GM12878 (cell line): ENCODE measurements around the gene NKX1-1. TPM values are rescaled to one million over a fixed set of nuclear protein-coding genes. Genes with fewer than 3 reads are reported as not detected.

ENCODE experiments used
- ATAC-seq: fragments of 200-7000 bp; cut with Tn5 transposase; 3 replicates; pipeline ENCODE4 v1.9.1; 2020; ENCODE audit warnings: mild to moderate bottlenecking, moderate library complexity
- BruUV-seq: library from RNA; stranded (reverse); fragments of 400-500 nt; replicated peaks from 2 replicates; lab custom pipeline; 2021; lab: Mats Ljungman, UMichigan
- CTCF ChIA-PET: fragments of 300-600 bp; sonication (Branson Sonifier 250); formaldehyde crosslinking; extraction: SDS; loops from one replicate; lab custom pipeline; 2021; ENCODE audit warnings: inconsistent platforms; lab: Yijun Ruan, JAX
- POLR2A ChIA-PET: fragments of 350-600 bp; formaldehyde crosslinking; extraction: SDS; loops from one replicate; lab custom pipeline; 2021; ENCODE audit warnings: inconsistent platforms; lab: Charles Lee
- RAD21 ChIA-PET: fragments of 300-600 bp; sonication (Branson Sonifier 250); formaldehyde crosslinking; loops from one replicate; lab custom pipeline; 2023; ENCODE audit warnings: antibody characterized with exemption; ENCODE audit not compliant: unreplicated experiment; lab: Charles Lee
- SMC1A ChIA-PET: fragments of 300-600 bp; sonication (Branson Sonifier 250); formaldehyde crosslinking; loops from one replicate; lab custom pipeline; 2023; ENCODE audit not compliant: unreplicated experiment, uncharacterized antibody; lab: Charles Lee
- DNase-seq: peaks from one replicate; pipeline ENCODE4 v3.0.0-alpha.2; 2011; ENCODE audit warnings: low read depth, low spot score
- FAIRE-seq: peaks from 3 replicates; lab custom pipeline; 2011; peaks lifted over from hg19 to GRCh38; lab: Jason Lieb, UNC
- H2AFZ ChIP-seq: 2 replicates; pipeline ENCODE4 v1.6.0; 2011; ENCODE audit warnings: low read depth, low read length, control low read depth; ENCODE audit not compliant: control insufficient read depth
- H3K27ac ChIP-seq: 2 replicates; pipeline ENCODE4 v1.5.1; 2011; ENCODE audit warnings: control low read depth; ENCODE audit not compliant: control insufficient read depth, insufficient read depth
- H3K27me3 ChIP-seq, 2 experiments: replicated peaks in 1 of 2; 2 replicates each; pipeline versions ENCODE4 v1.6.0 to v1.6.1; 2011; ENCODE audit warnings: low read length in 1 of 2; ENCODE audit not compliant: control insufficient read depth in 2 of 2, insufficient read depth in 2 of 2
- H3K36me3 ChIP-seq, 2 experiments: 2 replicates each; pipeline ENCODE4 v1.5.1; 2011; ENCODE audit warnings: low read length in 1 of 2; ENCODE audit not compliant: control insufficient read depth in 2 of 2, insufficient read depth in 2 of 2
- H3K4me1 ChIP-seq: 2 replicates; pipeline ENCODE4 v1.6.1; 2011; ENCODE audit warnings: mild to moderate bottlenecking, low read length, moderate library complexity, mixed read lengths; ENCODE audit not compliant: control insufficient read depth, insufficient read depth
- H3K4me2 ChIP-seq: 2 replicates; pipeline ENCODE4 v1.6.0; 2011; ENCODE audit warnings: control low read depth; ENCODE audit not compliant: control insufficient read depth, insufficient read depth
- H3K4me3 ChIP-seq: fragments of 200-600 bp; sonication (generic); 2 replicates; pipeline ENCODE4 v1.5.1; 2016
- H3K79me2 ChIP-seq: 2 replicates; pipeline ENCODE4 v1.6.0; 2011; ENCODE audit warnings: low read length; ENCODE audit not compliant: control insufficient read depth, insufficient read depth
- H3K9ac ChIP-seq: 2 replicates; pipeline ENCODE4 v1.8.0; 2011; ENCODE audit warnings: low read length, control low read depth, mixed read lengths; ENCODE audit not compliant: control insufficient read depth, insufficient read depth
- H3K9me3 ChIP-seq: replicated peaks from 3 replicates; pipeline ENCODE4 v1.5.1; 2011; ENCODE audit warnings: mild to moderate bottlenecking, low read length; ENCODE audit not compliant: control insufficient read depth, insufficient read depth
- H4K20me1 ChIP-seq: 2 replicates; pipeline ENCODE4 v1.6.0; 2011; ENCODE audit not compliant: control insufficient read depth, insufficient read depth
- CREB1 ChIP-seq: IDR thresholded peaks from 2 replicates; pipeline ENCODE4 v1.6.1; 2012; ENCODE audit warnings: low read depth, mild to moderate bottlenecking, inconsistent platforms
- E2F8 ChIP-seq: fragments of 450-650 bp; IDR thresholded peaks from 2 replicates; pipeline ENCODE4 v1.6.1; 2018; ENCODE audit warnings: mild to moderate bottlenecking, low read depth, moderate library complexity; ENCODE audit not compliant: partially characterized antibody
- HDGF ChIP-seq: fragments of 450-650 bp; IDR thresholded peaks from 2 replicates; pipeline ENCODE4 v1.6.1; 2016; ENCODE audit warnings: antibody characterized with exemption
- JUND ChIP-seq: IDR thresholded peaks from 2 replicates; pipeline ENCODE4 v1.6.1; 2012; ENCODE audit warnings: low read depth, mild to moderate bottlenecking, low read length, improper control_type of control experiment, moderate library complexity
- MYC ChIP-seq: IDR thresholded peaks from 2 replicates; pipeline ENCODE4 v1.6.1; 2011; ENCODE audit warnings: mild to moderate bottlenecking, low read length, moderate library complexity, inconsistent platforms; ENCODE audit not compliant: insufficient read depth, insufficient replicate concordance, insufficient read length, severe bottlenecking
- NR2C1 ChIP-seq: fragments of 450-650 bp; IDR thresholded peaks from 2 replicates; pipeline ENCODE4 v1.6.1; 2017; ENCODE audit warnings: antibody characterized with exemption, mild to moderate bottlenecking, moderate library complexity
- RAD21 ChIP-seq: IDR thresholded peaks from 2 replicates; pipeline ENCODE4 v1.6.1; 2011; ENCODE audit warnings: mild to moderate bottlenecking, low read depth, low read length, moderate library complexity; ENCODE audit not compliant: insufficient read depth
- RELB ChIP-seq: fragments of 450-650 bp; IDR thresholded peaks from 2 replicates; pipeline ENCODE4 v1.6.1; 2017; ENCODE audit warnings: low read depth, mild to moderate bottlenecking, moderate library complexity
- TAF1 ChIP-seq: IDR thresholded peaks from 2 replicates; pipeline ENCODE4 v1.6.1; 2011; ENCODE audit warnings: mild to moderate bottlenecking, low read depth, low read length, borderline replicate concordance
- TARDBP ChIP-seq: IDR thresholded peaks from 2 replicates; pipeline ENCODE4 v1.6.1; 2016; ENCODE audit warnings: borderline replicate concordance
- USF2 ChIP-seq: IDR thresholded peaks from 2 replicates; pipeline ENCODE4 v1.6.1; 2011; ENCODE audit warnings: low read depth, low read length, improper control_type of control experiment, borderline replicate concordance
- WGBS: methylation state at CpG from one replicate; pipeline ENCODE4 v1.1.6; 2016; ENCODE audit warnings: low lambda C conversion rate; ENCODE audit not compliant: insufficient replicate concordance, insufficient coverage; ENCODE audit errors: missing lambda C conversion rate; 5-methylcytosine and 5-hydroxymethylcytosine counted together
- in situ Hi-C: fragments of 300-500 bp; cut with MboI; formaldehyde crosslinking; loops from 9 replicates; pipeline ENCODE4 v1.14.3; 2018; ENCODE audit warnings: mixed read lengths
- intact Hi-C: fragments of 100-400 bp; cut with micrococcal nuclease; formaldehyde crosslinking; loops from one replicate; pipeline ENCODE4 v1.14.2; 2022; ENCODE audit not compliant: unreplicated experiment
- polyA plus RNA-seq, 11 experiments: library from polyadenylated mRNA; depleted of rRNA in 4 of 11; unstranded in 6 of 11; stranded (reverse) in 5 of 11; fragments of >200 nt; fragmentation: Nextera tagmentation in 4 of 11; fragmentation: Illumina TruSeq in 1 of 11; extraction: Ambion mirVana in 4 of 11; extraction: Trizol in 1 of 11; gene quantifications; 1 replicate in 1 of 11; 2 replicates in 10 of 11; pipeline versions ENCODE4 v1.2.1 to v1.2.3, GENCODE V29; 2011 to 2016; ENCODE audit warnings: inconsistent platforms in 2 of 11, missing spikeins in 2 of 11, low read depth in 1 of 11
- total RNA-seq, 4 experiments: library from RNA; depleted of rRNA in 3 of 4; stranded (reverse); fragments of >200 nt in 3 of 4; fragmentation: Illumina TruSeq in 1 of 4; extraction: Trizol in 1 of 4; gene quantifications; 2 replicates each; pipeline versions ENCODE4 v1.2.1 to v1.2.3, GENCODE V29; 2013 to 2021

The NKX1-1 gene
- total and polyA plus RNA-seq, 10 of the 15 experiments (the other 5 are each of a cell fraction or from before 2014, with no cell fraction given) = not detected

GRCh38 chr4:1447676-1448588 lies 41.7 kb upstream of the NKX1-1 start (continued):
- TF ChIP-seq TAF1 (no peak), CREB1 (no peak), TARDBP (no peak), RAD21 (no peak), NR2C1 (no peak)

- ATAC-seq = no peak
- H3K9me3 ChIP-seq = no peaks in the 10 kb centered on the region; the same call in 2 of the 3 replicates
- H3K4me2 ChIP-seq = no peak overlapping the region
- ChIA-PET SMC1A (no interaction called here), CTCF (no interaction called here), POLR2A (no interaction called here), RAD21 (no interaction called here)
- no peak for DNase-seq
- FAIRE-seq = no peak
- in situ Hi-C loops = no loop called here
- no peak overlapping the region for H2AFZ ChIP-seq
- H3K27ac ChIP-seq = no peak overlapping the region
- H3K27me3 ChIP-seq = no peaks in the 10 kb centered on the region
- BruUV-seq = no TSS peak
- H3K9ac ChIP-seq = no peak overlapping the region
- no peaks in the 10 kb centered on the region for H3K79me2 ChIP-seq
- 49% methylated on average over 21 of the region's 22 CpGs for WGBS
- H3K36me3 ChIP-seq = no peaks in the 10 kb centered on the region
- intact Hi-C loops = no loop called here
- no peak overlapping the region for H3K4me3 ChIP-seq
- H4K20me1 ChIP-seq = no peaks in the 10 kb centered on the region
- H3K4me1 ChIP-seq = no peaks in the 10 kb centered on the region
- TF ChIP-seq HDGF (no peak), RELB (no peak), USF2 (no peak), MYC (no peak), E2F8 (no peak), JUND (no peak)
These were observed 40.5 kb upstream of the NKX1-1 start for GRCh38 chr4:1446502-1447386.
